CD14-positive monocyte (primary cell): ENCODE results near the gene LRIG1. TPM values are rescaled to one million over a fixed set of nuclear protein-coding genes. Genes with fewer than 3 reads are reported as not detected.

Experiments
- DNase-seq, 3 donors: peaks; one replicate each; pipeline ENCODE4 v3.0.0-alpha.2; 2011 to 2022
- H2AFZ ChIP-seq: 2 replicates; pipeline ENCODE4 v1.6.0; 2012; ENCODE audit warnings: mild to moderate bottlenecking, low read depth, low read length, inconsistent platforms; ENCODE audit not compliant: insufficient read depth, poor library complexity, severe bottlenecking
- H3K27ac ChIP-seq, 2 donors: 1 replicate in 1 of 2; 2 replicates in 1 of 2; pipeline ENCODE4 v1.5.1; 2012 to 2013; ENCODE audit warnings: low read length in 2 of 2, control low read depth in 1 of 2, inconsistent platforms in 1 of 2, low read depth in 1 of 2, mild to moderate bottlenecking in 1 of 2
- H3K27me3 ChIP-seq, 2 donors: one replicate each; pipeline versions ENCODE4 v1.6.0 to v1.6.1; 2011 to 2013; ENCODE audit warnings: low read length in 2 of 2; ENCODE audit not compliant: control insufficient read depth in 2 of 2, insufficient read depth in 2 of 2
- H3K36me3 ChIP-seq, 2 donors: replicated peaks in 1 of 2; 1 replicate in 1 of 2; 2 replicates in 1 of 2; pipeline versions ENCODE4 v1.5.1 to v1.6.1; 2012 to 2013; ENCODE audit warnings: low read length in 2 of 2, control low read depth in 1 of 2, inconsistent platforms in 1 of 2, mild to moderate bottlenecking in 1 of 2; ENCODE audit not compliant: insufficient read depth in 2 of 2, control insufficient read depth in 1 of 2
- H3K4me1 ChIP-seq, 2 donors: 1 replicate in 1 of 2; 2 replicates in 1 of 2; pipeline versions ENCODE4 v1.5.1 to v1.6.1; 2012 to 2013; ENCODE audit warnings: low read length in 2 of 2, control low read depth in 1 of 2, inconsistent platforms in 1 of 2, mild to moderate bottlenecking in 1 of 2, moderate library complexity in 1 of 2; ENCODE audit not compliant: insufficient read depth in 2 of 2, control insufficient read depth in 1 of 2
- H3K4me2 ChIP-seq: replicated peaks from 2 replicates; pipeline ENCODE3; 2012; ENCODE audit warnings: low read length, moderate library complexity, mild to moderate bottlenecking; ENCODE audit not compliant: poor library complexity, severe bottlenecking; ENCODE audit errors: extremely low read depth
- H3K4me3 ChIP-seq, 3 experiments: fragments of 200-600 bp in 1 of 3; sonication (generic) in 1 of 3; replicated peaks in 1 of 3; 1 replicate in 2 of 3; 2 replicates in 1 of 3; pipeline ENCODE4 v1.5.1; 2011 to 2013; ENCODE audit warnings: low read length in 3 of 3, mild to moderate bottlenecking in 3 of 3, control low read depth in 2 of 3, low read depth in 2 of 3, inconsistent platforms in 1 of 3, moderate library complexity in 1 of 3
- H3K79me2 ChIP-seq: 2 replicates; pipeline ENCODE4 v1.6.0; 2012; ENCODE audit warnings: mild to moderate bottlenecking, control low read depth, inconsistent platforms, low read length, moderate library complexity; ENCODE audit not compliant: insufficient read depth
- H3K9ac ChIP-seq: 2 replicates; pipeline ENCODE4 v1.6.0; 2017; ENCODE audit warnings: low read length, mild to moderate bottlenecking; ENCODE audit not compliant: insufficient read depth, poor library complexity, severe bottlenecking
- H3K9me3 ChIP-seq, 2 donors: replicated peaks in 1 of 2; 1 replicate in 1 of 2; 2 replicates in 1 of 2; pipeline versions ENCODE4 v1.5.1 to v1.6.1; 2012 to 2013; ENCODE audit warnings: low read length in 2 of 2, control low read depth in 1 of 2; ENCODE audit not compliant: control insufficient read depth in 1 of 2, insufficient read depth in 1 of 2
- H4K20me1 ChIP-seq: 2 replicates; pipeline ENCODE4 v1.6.0; 2012; ENCODE audit warnings: mild to moderate bottlenecking, low read length, control low read depth, moderate library complexity; ENCODE audit not compliant: insufficient read depth
- H3K27ac Mint-ChIP-seq, 7 donors: one replicate each; pipeline ENCODE4 v1.8.0; 2020; ENCODE audit warnings: mild to moderate bottlenecking in 7 of 7, mixed read lengths in 7 of 7, moderate library complexity in 6 of 7, inconsistent platforms in 2 of 7
- H3K27me3 Mint-ChIP-seq, 3 donors: one replicate each; pipeline ENCODE4 v1.8.0; 2021 to 2022; ENCODE audit warnings: low read depth in 3 of 3, mild to moderate bottlenecking in 3 of 3, mixed read lengths in 3 of 3, moderate library complexity in 3 of 3, inconsistent platforms in 1 of 3
- H3K36me3 Mint-ChIP-seq, 2 donors: one replicate each; pipeline ENCODE4 v1.8.0; 2020; ENCODE audit warnings: mixed read lengths in 2 of 2, inconsistent platforms in 1 of 2, mild to moderate bottlenecking in 1 of 2
- H3K4me1 Mint-ChIP-seq: one replicate; pipeline ENCODE4 v1.8.0; 2020; ENCODE audit warnings: mild to moderate bottlenecking, mixed read lengths
- H3K4me3 Mint-ChIP-seq, 2 donors: one replicate each; pipeline ENCODE4 v1.8.0; 2020; ENCODE audit warnings: mild to moderate bottlenecking in 2 of 2, mixed read lengths in 2 of 2, moderate library complexity in 1 of 2
- H3K9me3 Mint-ChIP-seq, 7 donors: one replicate each; pipeline ENCODE4 v1.8.0; 2020 to 2022; ENCODE audit warnings: mixed read lengths in 7 of 7, mild to moderate bottlenecking in 6 of 7, moderate library complexity in 6 of 7, inconsistent platforms in 2 of 7
- WGBS: methylation state at CpG from one replicate; pipeline ENCODE4 v1.1.5; 2013; ENCODE audit warnings: missing lambda C conversion rate; ENCODE audit not compliant: insufficient coverage; 5-methylcytosine and 5-hydroxymethylcytosine counted together
- intact Hi-C, 2 donors: fragments of 100-400 bp; cut with micrococcal nuclease; formaldehyde crosslinking; loops; one replicate each; pipeline versions ENCODE4 v1.15.0 to v1.15.1; 2023
- polyA plus RNA-seq, 3 donors: library from polyadenylated mRNA; depleted of rRNA in 1 of 3; unstranded in 2 of 3; stranded (reverse) in 1 of 3; fragments of 300-500 nt in 2 of 3; fragments of >200 nt in 1 of 3; fragmentation: Illumina TruSeq in 2 of 3; gene quantifications; 1 replicate in 2 of 3; 2 replicates in 1 of 3; pipeline ENCODE4 v1.2.3, GENCODE V29; 2012 to 2021
- TF ChIP-seq, protein P1 (sequence below): fragments of 200-600 bp; IDR thresholded peaks from one replicate; pipeline ENCODE4 v1.8.0; 2022; ENCODE audit warnings: antibody characterized with exemption, mild to moderate bottlenecking

Gene LRIG1
- polyA plus RNA-seq, 3 donors, result 0.82 to 1.9 (median 1.0) TPM

DNA sequence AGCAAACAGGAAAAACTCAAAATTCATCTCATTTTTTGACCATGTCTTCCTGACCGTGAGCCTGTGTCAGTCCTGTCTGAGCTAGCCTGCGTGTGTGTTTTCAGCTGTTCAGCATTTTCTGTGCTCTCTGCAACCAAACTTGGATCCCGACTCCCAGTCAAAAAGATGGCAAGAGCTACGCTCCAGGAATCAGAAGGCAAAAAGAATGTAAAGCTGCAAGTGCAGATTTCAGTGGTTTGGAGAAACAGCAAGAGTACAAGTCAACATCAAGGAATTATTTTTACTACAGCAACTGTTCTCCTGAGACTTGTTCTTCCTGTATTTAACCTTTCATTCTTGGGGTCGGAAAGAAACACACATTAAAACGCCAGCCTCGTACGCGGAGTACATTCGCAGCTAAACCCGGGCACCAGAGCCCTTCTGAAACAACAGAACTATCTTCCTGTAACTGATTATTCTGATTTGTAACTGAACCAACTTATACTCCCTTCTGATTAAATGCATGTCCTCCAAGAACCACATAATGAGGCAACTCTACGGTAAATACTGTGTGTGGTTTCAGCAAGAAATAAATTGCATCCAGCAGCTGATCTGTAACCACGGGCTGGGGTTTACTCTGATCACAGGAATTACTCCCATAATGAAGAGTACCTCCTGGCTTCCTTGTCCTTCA, 107.4 kb downstream of the LRIG1 start:
- Histone ChIP-seq H2AFZ (no peak overlapping the region), H3K4me1 (peaks cover 8 to 11% of the 10 kb centered on the region in 2 donors), H3K36me3 (no peaks in the 10 kb centered on the region)

DNA sequence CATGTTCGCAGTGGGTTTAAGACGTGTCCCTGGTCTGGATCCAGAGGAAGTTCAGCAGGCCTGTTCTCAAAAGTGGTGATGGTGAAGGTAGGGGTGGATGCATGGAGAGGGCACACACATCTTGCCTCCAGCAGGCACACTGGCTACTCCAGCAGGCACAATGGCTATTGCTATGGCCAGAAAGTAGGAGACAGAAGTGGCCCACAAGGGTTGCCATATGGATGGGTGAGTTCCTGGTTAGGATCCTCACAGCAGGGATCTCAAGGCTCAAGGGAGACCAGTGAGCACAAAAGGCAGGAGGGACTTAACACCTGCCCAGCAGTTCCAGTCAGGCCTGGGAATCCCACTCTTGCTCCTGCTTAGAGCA, 107.9 kb downstream of the LRIG1 start:
- WGBS, result 85% methylated on average over 2 of the region's 2 CpGs
- Histone ChIP-seq H3K4me2 (no peak overlapping the region), H3K4me3 (no peak overlapping the region), H3K9ac (no peak overlapping the region), H3K27ac (no peak overlapping the region), H3K79me2 (no peaks in the 10 kb centered on the region), H3K36me3 (no peaks in the 10 kb centered on the region), H4K20me1 (no peaks in the 10 kb centered on the region), H3K27me3 (no peaks in the 10 kb centered on the region), H3K9me3 (no peaks in the 10 kb centered on the region), H2AFZ (no peak overlapping the region), H3K4me1 (peaks cover 6% of the 10 kb centered on the region in 2 donors)
- H3K4me1 Mint-ChIP-seq, result peaks cover 6% of the 10 kb centered on the region
- peaks cover 0 to 3% (median 0%) of the 10 kb centered on the region in 7 donors for H3K9me3 Mint-ChIP-seq
- no peak for DNase-seq
- H3K4me3 Mint-ChIP-seq, result no peak overlapping the region
- no peaks in the 10 kb centered on the region for H3K27me3 Mint-ChIP-seq
- H3K36me3 Mint-ChIP-seq, result peaks cover 12 to 16% of the 10 kb centered on the region in 2 donors
- TF ChIP-seq, protein P1, sequence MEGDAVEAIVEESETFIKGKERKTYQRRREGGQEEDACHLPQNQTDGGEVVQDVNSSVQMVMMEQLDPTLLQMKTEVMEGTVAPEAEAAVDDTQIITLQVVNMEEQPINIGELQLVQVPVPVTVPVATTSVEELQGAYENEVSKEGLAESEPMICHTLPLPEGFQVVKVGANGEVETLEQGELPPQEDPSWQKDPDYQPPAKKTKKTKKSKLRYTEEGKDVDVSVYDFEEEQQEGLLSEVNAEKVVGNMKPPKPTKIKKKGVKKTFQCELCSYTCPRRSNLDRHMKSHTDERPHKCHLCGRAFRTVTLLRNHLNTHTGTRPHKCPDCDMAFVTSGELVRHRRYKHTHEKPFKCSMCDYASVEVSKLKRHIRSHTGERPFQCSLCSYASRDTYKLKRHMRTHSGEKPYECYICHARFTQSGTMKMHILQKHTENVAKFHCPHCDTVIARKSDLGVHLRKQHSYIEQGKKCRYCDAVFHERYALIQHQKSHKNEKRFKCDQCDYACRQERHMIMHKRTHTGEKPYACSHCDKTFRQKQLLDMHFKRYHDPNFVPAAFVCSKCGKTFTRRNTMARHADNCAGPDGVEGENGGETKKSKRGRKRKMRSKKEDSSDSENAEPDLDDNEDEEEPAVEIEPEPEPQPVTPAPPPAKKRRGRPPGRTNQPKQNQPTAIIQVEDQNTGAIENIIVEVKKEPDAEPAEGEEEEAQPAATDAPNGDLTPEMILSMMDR, result no peak
- intact Hi-C loops, result no loop called here
- H3K27ac Mint-ChIP-seq, result no peak overlapping the region

More for the DNA sequence above, 107.4 kb downstream of the LRIG1 start:
- H3K27ac Mint-ChIP-seq, result peak overlapping the region in 1 of 7 donors; percentile 22
- H3K4me3 Mint-ChIP-seq, result peak overlapping the region in 1 of 2 donors; percentile 31
- H3K79me2 ChIP-seq, result no peaks in the 10 kb centered on the region
- TF ChIP-seq, protein P1, result no peak
- peaks cover 0 to 1% (median 0%) of the 10 kb centered on the region in 7 donors for H3K9me3 Mint-ChIP-seq
- H3K9me3 ChIP-seq, result no peaks in the 10 kb centered on the region
- H3K27ac ChIP-seq, result no peak overlapping the region
- no peak overlapping the region for H3K4me2 ChIP-seq
- no peak overlapping the region for H3K4me3 ChIP-seq
- no peak overlapping the region for H3K9ac ChIP-seq
- intact Hi-C loops, result no loop called here
- no peak for DNase-seq
- 88% methylated on average over 11 of the region's 13 CpGs for WGBS
- peaks cover 12 to 16% of the 10 kb centered on the region in 2 donors for H3K36me3 Mint-ChIP-seq
- H3K27me3 ChIP-seq, result no peaks in the 10 kb centered on the region
- H4K20me1 ChIP-seq, result no peaks in the 10 kb centered on the region
- H3K27me3 Mint-ChIP-seq, result no peaks in the 10 kb centered on the region
- peaks cover 9% of the 10 kb centered on the region for H3K4me1 Mint-ChIP-seq
